Measurements from ENCODE around the gene MTUS2.

- TF ChIP-seq CTCF (IDR thresholded peaks at IDR 0.05; ENCODE audit: low read length) = no peak
- no peak for TF ChIP-seq EZH2 (optimal IDR thresholded peaks at IDR 0.05; ENCODE audit: low read depth, low read length)
Observed at GRCh38 chr13:29227576-29227975, 407.4 kb downstream of the MTUS2 start.

Measured in MM.1S (cell line).